IPS DF 6.9 (cell line): ENCODE measurements around the gene C22orf23.
A peak's percentile ranks its signal among the peaks of the same experiment; 100 is the strongest.

ENCODE experiments used
- DNase-seq: peaks from one replicate; pipeline ENCODE4 v3.0.0-alpha.2; 2013; ENCODE audit warnings: low read depth, low spot score
- H3K27ac ChIP-seq: one replicate; pipeline ENCODE4 v1.5.1; 2013; ENCODE audit warnings: low read length, control low read depth
- H3K27me3 ChIP-seq: 2 replicates; pipeline ENCODE4 v1.6.1; 2013; ENCODE audit warnings: mild to moderate bottlenecking, low read length; ENCODE audit not compliant: control insufficient read depth, insufficient read depth
- H3K36me3 ChIP-seq: 2 replicates; pipeline ENCODE4 v1.6.1; 2013; ENCODE audit warnings: low read length; ENCODE audit not compliant: control insufficient read depth, insufficient read depth
- H3K4me1 ChIP-seq: 2 replicates; pipeline ENCODE4 v1.6.1; 2013; ENCODE audit warnings: low read length; ENCODE audit not compliant: control insufficient read depth, insufficient read depth
- H3K4me3 ChIP-seq: 2 replicates; pipeline ENCODE4 v1.5.1; 2013; ENCODE audit warnings: mild to moderate bottlenecking, low read length
- H3K9me3 ChIP-seq: 2 replicates; pipeline ENCODE4 v1.6.1; 2013; ENCODE audit warnings: low read length, inconsistent platforms; ENCODE audit not compliant: control insufficient read depth, insufficient read depth
- WGBS: extraction: QIAGEN DNeasy Blood & Tissue Kit; methylation state at CpG from one replicate; pipeline ENCODE4 v1.1.7; 2013; ENCODE audit warnings: mixed read lengths, missing lambda C conversion rate; ENCODE audit not compliant: insufficient read length, insufficient coverage; 5-methylcytosine and 5-hydroxymethylcytosine counted together

Gene C22orf23

GRCh38 chr22:37913233-37913721, 40.1 kb downstream of the C22orf23 start:
- H3K27ac ChIP-seq = no peak overlapping the region
- no CpG with 5 or more reads among the region's 7 CpGs for WGBS
- no peak for DNase-seq
- H3K4me3 ChIP-seq = no peak overlapping the region
- H3K36me3 ChIP-seq = peaks cover 7% of the 10 kb centered on the region
- H3K27me3 ChIP-seq = no peaks in the 10 kb centered on the region
- H3K4me1 ChIP-seq = peaks cover 5% of the 10 kb centered on the region
- H3K9me3 ChIP-seq = no peaks in the 10 kb centered on the region

GRCh38 chr22:37912171-37912570, 41.2 kb downstream of the C22orf23 start:
- Histone ChIP-seq H3K27me3 (no peaks in the 10 kb centered on the region), H3K9me3 (no peaks in the 10 kb centered on the region), H3K4me1 (peaks cover 8% of the 10 kb centered on the region), H3K36me3 (peaks cover 3% of the 10 kb centered on the region), H3K4me3 (no peak overlapping the region), H3K27ac (no peak overlapping the region)
- no CpG with 5 or more reads among the region's 8 CpGs for WGBS
- no peak for DNase-seq

- Histone ChIP-seq H3K27ac (no peak overlapping the region), H3K4me1 (peaks cover 9% of the 10 kb centered on the region), H3K36me3 (peaks cover 3% of the 10 kb centered on the region), H3K4me3 (no peak overlapping the region), H3K27me3 (no peaks in the 10 kb centered on the region), H3K9me3 (no peaks in the 10 kb centered on the region)
- no peak for DNase-seq
- WGBS = no CpG with 5 or more reads among the region's 8 CpGs
Observed at GRCh38 chr22:37911697-37912096, 41.7 kb downstream of the C22orf23 start.

GRCh38 chr22:37910890-37911672, 42.3 kb downstream of the C22orf23 start:
- no peak overlapping the region for H3K4me3 ChIP-seq
- no peaks in the 10 kb centered on the region for H3K9me3 ChIP-seq
- H3K36me3 ChIP-seq = no peaks in the 10 kb centered on the region
- no CpG with 5 or more reads among the region's 15 CpGs for WGBS
- H3K27ac ChIP-seq = no peak overlapping the region
- DNase-seq = no peak
- H3K27me3 ChIP-seq = no peaks in the 10 kb centered on the region
- H3K4me1 ChIP-seq = peaks cover 9% of the 10 kb centered on the region

- no CpG with 5 or more reads among the region's 7 CpGs for WGBS
- Histone ChIP-seq H3K9me3 (no peaks in the 10 kb centered on the region), H3K4me1 (peaks cover 9% of the 10 kb centered on the region), H3K36me3 (no peaks in the 10 kb centered on the region), H3K27me3 (no peaks in the 10 kb centered on the region), H3K4me3 (no peak overlapping the region), H3K27ac (no peak overlapping the region)
- no peak for DNase-seq
Observed at GRCh38 chr22:37909766-37910165, 43.6 kb downstream of the C22orf23 start.

- Histone ChIP-seq H3K9me3 (no peaks in the 10 kb centered on the region), H3K27ac (no peak overlapping the region), H3K4me1 (peaks cover 9% of the 10 kb centered on the region), H3K36me3 (no peaks in the 10 kb centered on the region), H3K27me3 (no peaks in the 10 kb centered on the region), H3K4me3 (peak overlapping the region; percentile 97; the same call in 1 of the 2 replicates)
- WGBS = no CpG with 5 or more reads among the region's 19 CpGs
- DNase-seq = no peak
Observed at GRCh38 chr22:37907036-37907954, 46.1 kb downstream of the C22orf23 start.

- no CpG with 5 or more reads among the region's 75 CpGs for WGBS
- Histone ChIP-seq H3K36me3 (no peaks in the 10 kb centered on the region), H3K27me3 (no peaks in the 10 kb centered on the region), H3K4me3 (peak overlapping the region; percentile 97), H3K27ac (no peak overlapping the region), H3K9me3 (no peaks in the 10 kb centered on the region), H3K4me1 (peaks cover 8% of the 10 kb centered on the region)
- DNase-seq = no peak
Observed at GRCh38 chr22:37906364-37907008, 46.9 kb downstream of the C22orf23 start.

- WGBS = no CpG with 5 or more reads among the region's 90 CpGs
- DNase-seq = no peak
- H3K27ac ChIP-seq = no peak within 1 kb of the TSS
- H3K9me3 ChIP-seq = no peaks in the 10 kb centered on the region
- peak within 1 kb of the TSS; percentile 97 for H3K4me3 ChIP-seq
- no peaks in the 10 kb centered on the region for H3K36me3 ChIP-seq
- H3K4me1 ChIP-seq = peaks cover 7% of the 10 kb centered on the region
- H3K27me3 ChIP-seq = no peaks in the 10 kb centered on the region
Observed at GRCh38 chr22:37905534-37906363, 47.7 kb downstream of the C22orf23 start, which contains the start of gene MICALL1. Gene MICALL1, plus strand, starts transcription at chr22:37906297. Its CDS starts 126 bp downstream, at chr22:37906423.

- Histone ChIP-seq H3K27ac (no peak overlapping the region), H3K4me3 (no peak overlapping the region)
- WGBS = no CpG with 5 or more reads among the region's 10 CpGs
Observed at GRCh38 chr22:37904572-37905533, 48.5 kb downstream of the C22orf23 start.

More at GRCh38 chr22:37904572-37905533, 48.5 kb downstream of the C22orf23 start:
- Histone ChIP-seq H3K4me1 (peaks cover 4% of the 10 kb centered on the region), H3K9me3 (no peaks in the 10 kb centered on the region), H3K36me3 (no peaks in the 10 kb centered on the region), H3K27me3 (no peaks in the 10 kb centered on the region)
- no peak for DNase-seq
